D721Med (cell line): ENCODE results near the gene PLEKHM3.
"Not testable (repeated sequence)": the region's sequence is repeated elsewhere in the genome, so short reads cannot be mapped to it uniquely, and the experiment has no call there.

ENCODE experiments used
- DNase-seq: peaks from one replicate; pipeline ENCODE4 v3.0.0; 2011; ENCODE audit warnings: low spot score; ENCODE audit not compliant: insufficient read length
- FAIRE-seq: peaks from 2 replicates; lab custom pipeline; 2011; peaks lifted over from hg19 to GRCh38; lab: Jason Lieb, UNC
- CTCF ChIP-seq: IDR thresholded peaks from 2 replicates; pipeline ENCODE4 v1.5.1; 2012; ENCODE audit warnings: mild to moderate bottlenecking, control low read depth; ENCODE audit not compliant: insufficient read depth; ENCODE audit errors: missing control alignments

The PLEKHM3 gene

GRCh38 chr2:207813221-207813916 is 212.0 kb downstream of the PLEKHM3 start:
- DNase-seq: no peak

GRCh38 chr2:207812726-207813080 is 212.6 kb downstream of the PLEKHM3 start:
- FAIRE-seq: no peak

More at GRCh38 chr2:207813221-207813916, 212.0 kb downstream of the PLEKHM3 start:
- TF ChIP-seq CTCF: no peak
- FAIRE-seq: no peak

GRCh38 chr2:207812058-207812725 is 213.1 kb downstream of the PLEKHM3 start:
- no peak for TF ChIP-seq CTCF
- FAIRE-seq: no peak

More at GRCh38 chr2:207812726-207813080, 212.6 kb downstream of the PLEKHM3 start:
- no peak for DNase-seq
- TF ChIP-seq CTCF: no peak

GRCh38 chr2:207811658-207812057 is 213.7 kb downstream of the PLEKHM3 start:
- FAIRE-seq, DNase-seq: not testable (repeated sequence)

More at GRCh38 chr2:207812058-207812725, 213.1 kb downstream of the PLEKHM3 start:
- no peak for DNase-seq

- DNase-seq: no peak
- no peak for TF ChIP-seq CTCF
- no peak for FAIRE-seq
These were observed 215.0 kb downstream of the PLEKHM3 start for GRCh38 chr2:207810200-207810788.

GRCh38 chr2:207808119-207808518 is 217.2 kb downstream of the PLEKHM3 start:
- FAIRE-seq: no peak
- no peak for DNase-seq
- TF ChIP-seq CTCF: no peak

- DNase-seq (no peak), FAIRE-seq (no peak)
- no peak for TF ChIP-seq CTCF
These were observed 217.8 kb downstream of the PLEKHM3 start for GRCh38 chr2:207807516-207807915.
